ENCODE measurements around the gene TOM1L2. TPM values are rescaled to one million over a fixed set of nuclear protein-coding genes. Genes with fewer than 3 reads are reported as not detected.
"Not testable (repeated sequence)": the region's sequence is repeated elsewhere in the genome, so short reads cannot be mapped to it uniquely, and the experiment has no call there.

Gene TOM1L2
- total RNA-seq, 3 donors from 2014 or later (not counting 1 experiment from before 2014, with no cell fraction given) = 35.7 to 43.2 (median 35.7) TPM

DNA sequence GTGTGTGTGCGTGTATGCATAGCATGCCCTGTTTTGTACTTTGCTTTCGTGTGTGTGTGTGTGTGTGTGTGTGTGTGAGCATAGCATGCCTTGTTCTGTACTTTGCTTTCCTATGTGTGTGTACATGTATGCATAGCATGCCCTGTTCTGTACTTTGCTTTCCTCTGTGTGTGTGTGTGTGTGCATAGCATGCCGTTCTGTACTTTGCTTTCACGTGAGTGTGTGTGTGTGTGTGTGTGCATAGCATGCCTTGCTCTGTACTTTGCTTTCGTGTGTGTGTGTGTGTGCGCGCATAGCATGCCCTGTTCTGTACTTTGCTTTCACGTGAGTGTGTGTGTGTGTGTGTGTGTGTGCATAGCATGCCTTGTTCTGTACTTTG, 27.8 kb upstream of the TOM1L2 start:
- Mint-ChIP-seq H3K27me3 (ENCODE audit: low read depth in 2 of 2) (no peaks in the 10 kb centered on the region), H3K9me3 (no peaks in the 10 kb centered on the region), H3K36me3 (no peaks in the 10 kb centered on the region), H3K27ac (no peak overlapping the region), H3K4me3 (no peak overlapping the region), H3K4me1 (no peaks in the 10 kb centered on the region)
- Histone ChIP-seq H3K4me1 (ENCODE audit: control insufficient read depth, insufficient read depth, low read length) (no peaks in the 10 kb centered on the region), H3K27me3 (ENCODE audit: control insufficient read depth, insufficient read depth, low read length) (no peaks in the 10 kb centered on the region), H3K36me3 (ENCODE audit: control insufficient read depth, insufficient read depth, low read length) (no peaks in the 10 kb centered on the region), H3K27ac (ENCODE audit: low read length) (no peak overlapping the region), H3K4me3 (ENCODE audit: low read length) (no peak overlapping the region), H3K9me3 (ENCODE audit: control insufficient read depth, insufficient read depth, low read length) (no peaks in the 10 kb centered on the region)
- TF ChIP-seq CTCF (IDR thresholded peaks at IDR 0.05) = no peak
- ATAC-seq (no peak), DNase-seq (no peak)
- WGBS (ENCODE audit: insufficient coverage) = 83% methylated on average over 8 of the region's 8 CpGs
- intact Hi-C loops (cut with micrococcal nuclease) = no loop called here

- no peaks in the 10 kb centered on the region for H3K9me3 Mint-ChIP-seq
- H3K4me1 Mint-ChIP-seq = no peaks in the 10 kb centered on the region
- no peaks in the 10 kb centered on the region for H3K36me3 ChIP-seq (ENCODE audit: control insufficient read depth, insufficient read depth, low read length)
- DNase-seq = no peak
- WGBS (ENCODE audit: insufficient coverage) = 95% methylated on average over 9 of the region's 9 CpGs
- H3K27me3 Mint-ChIP-seq (ENCODE audit: low read depth in 2 of 2) = no peaks in the 10 kb centered on the region
- ATAC-seq = no peak
- H3K27ac Mint-ChIP-seq = no peak overlapping the region
- intact Hi-C loops (cut with micrococcal nuclease) = no loop called here
- no peak overlapping the region for H3K4me3 ChIP-seq (ENCODE audit: low read length)
- no peaks in the 10 kb centered on the region for H3K9me3 ChIP-seq (ENCODE audit: control insufficient read depth, insufficient read depth, low read length)
- no peaks in the 10 kb centered on the region for H3K27me3 ChIP-seq (ENCODE audit: control insufficient read depth, insufficient read depth, low read length)
- H3K4me1 ChIP-seq (ENCODE audit: control insufficient read depth, insufficient read depth, low read length) = no peaks in the 10 kb centered on the region
- no peak for TF ChIP-seq CTCF (IDR thresholded peaks at IDR 0.05)
- no peak overlapping the region for H3K4me3 Mint-ChIP-seq
- H3K27ac ChIP-seq (ENCODE audit: low read length) = no peak overlapping the region
- H3K36me3 Mint-ChIP-seq = no peaks in the 10 kb centered on the region
Measured at GRCh38 chr17:17999364-18000029, 27.3 kb upstream of the TOM1L2 start.

DNA sequence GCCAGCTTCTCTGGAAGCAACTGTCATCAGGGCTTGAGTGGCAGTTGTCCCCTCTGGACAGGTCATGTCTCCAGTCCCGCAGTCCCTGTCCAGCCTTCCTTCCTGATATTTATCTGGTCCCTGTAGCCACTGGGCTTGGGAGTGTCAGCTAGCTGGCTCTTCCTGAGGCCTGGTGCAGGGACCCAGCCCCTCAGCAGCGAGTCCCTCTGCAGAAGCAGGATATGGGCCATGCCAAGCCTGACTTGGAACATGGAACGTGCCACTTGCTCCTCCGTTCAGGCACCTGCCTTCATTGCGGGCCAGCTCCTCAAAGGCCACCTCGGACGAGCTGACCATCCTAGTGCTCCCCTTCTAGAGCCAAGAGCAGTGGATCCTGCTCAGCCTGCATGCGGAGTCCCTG, 26.7 kb upstream of the TOM1L2 start:
- Mint-ChIP-seq H3K27ac (no peak overlapping the region), H3K4me1 (no peaks in the 10 kb centered on the region), H3K9me3 (no peaks in the 10 kb centered on the region), H3K36me3 (no peaks in the 10 kb centered on the region), H3K4me3 (no peak overlapping the region), H3K27me3 (ENCODE audit: low read depth in 2 of 2) (no peaks in the 10 kb centered on the region)
- H3K27ac ChIP-seq (ENCODE audit: low read length) = no peak overlapping the region
- H3K4me3 ChIP-seq (ENCODE audit: low read length) = no peak overlapping the region
- no peaks in the 10 kb centered on the region for H3K9me3 ChIP-seq (ENCODE audit: control insufficient read depth, insufficient read depth, low read length)
- WGBS (ENCODE audit: insufficient coverage) = 95% methylated on average over 8 of the region's 8 CpGs
- H3K36me3 ChIP-seq (ENCODE audit: control insufficient read depth, insufficient read depth, low read length) = no peaks in the 10 kb centered on the region
- ATAC-seq (no peak), DNase-seq (no peak)
- no peak for TF ChIP-seq CTCF (IDR thresholded peaks at IDR 0.05)
- H3K4me1 ChIP-seq (ENCODE audit: control insufficient read depth, insufficient read depth, low read length) = no peaks in the 10 kb centered on the region
- H3K27me3 ChIP-seq (ENCODE audit: control insufficient read depth, insufficient read depth, low read length) = no peaks in the 10 kb centered on the region
- intact Hi-C loops (cut with micrococcal nuclease) = no loop called here

- H3K27ac Mint-ChIP-seq; H3K36me3 Mint-ChIP-seq; H3K9me3 ChIP-seq (ENCODE audit: control insufficient read depth, insufficient read depth, low read length); H3K9me3 Mint-ChIP-seq; H3K36me3 ChIP-seq (ENCODE audit: control insufficient read depth, insufficient read depth, low read length); H3K27me3 ChIP-seq (ENCODE audit: control insufficient read depth, insufficient read depth, low read length); intact Hi-C loops (cut with micrococcal nuclease); H3K27ac ChIP-seq (ENCODE audit: low read length); H3K27me3 Mint-ChIP-seq (ENCODE audit: low read depth in 2 of 2); H3K4me3 Mint-ChIP-seq; H3K4me1 Mint-ChIP-seq; ATAC-seq; H3K4me1 ChIP-seq (ENCODE audit: control insufficient read depth, insufficient read depth, low read length); H3K4me3 ChIP-seq (ENCODE audit: low read length); DNase-seq: not testable (repeated sequence)
- 96% methylated on average over 8 of the region's 8 CpGs for WGBS (ENCODE audit: insufficient coverage)
Measured at GRCh38 chr17:17995887-17996286, 23.7 kb upstream of the TOM1L2 start.

All from natural killer cell (primary cell).